Stimulated activated CD4-positive, alpha-beta T cell treated with anti-CD3 and anti-CD28 coated beads, Interleukin-1b, Interleukin-23, amount 100 ng/mL, for 48 hours (primary cell): ENCODE data around the gene OR4P4.

Experiments
- DNase-seq: peaks from one replicate; pipeline ENCODE4 v3.0.0-alpha.2; 2020

The OR4P4 gene

GRCh38 chr11:55634813-55635212, at the start of gene OR4P4:
TSS of gene OR4P4 (plus strand) at chr11:55635113.
- no peak for DNase-seq

DNA sequence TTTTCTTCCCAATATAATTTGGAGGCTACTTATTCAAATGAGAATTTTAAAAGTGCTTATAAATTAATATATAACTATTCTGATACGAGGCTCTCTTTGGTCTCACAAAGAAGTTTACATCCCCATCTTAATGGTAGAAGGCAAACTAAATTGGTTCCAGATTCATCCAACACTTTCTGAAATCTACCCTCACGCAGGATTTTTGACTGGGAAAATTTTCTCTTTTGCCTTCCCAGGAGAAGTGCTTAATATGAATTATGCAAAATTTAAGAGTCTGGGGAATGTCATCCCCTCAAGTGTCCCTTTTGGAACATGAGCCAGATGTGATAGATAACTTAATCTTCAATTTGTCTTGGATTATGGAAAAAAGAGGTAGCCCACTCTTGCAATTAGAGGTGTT, 27.4 kb upstream of the OR4P4 start, which contains the start of gene OR4C11:
Gene OR4C11, minus strand, starts transcription at position 101 of the 400 bp plus-strand sequence. CDS start 3,272 bp downstream, outside the sequence.
- no peak for DNase-seq

DNA sequence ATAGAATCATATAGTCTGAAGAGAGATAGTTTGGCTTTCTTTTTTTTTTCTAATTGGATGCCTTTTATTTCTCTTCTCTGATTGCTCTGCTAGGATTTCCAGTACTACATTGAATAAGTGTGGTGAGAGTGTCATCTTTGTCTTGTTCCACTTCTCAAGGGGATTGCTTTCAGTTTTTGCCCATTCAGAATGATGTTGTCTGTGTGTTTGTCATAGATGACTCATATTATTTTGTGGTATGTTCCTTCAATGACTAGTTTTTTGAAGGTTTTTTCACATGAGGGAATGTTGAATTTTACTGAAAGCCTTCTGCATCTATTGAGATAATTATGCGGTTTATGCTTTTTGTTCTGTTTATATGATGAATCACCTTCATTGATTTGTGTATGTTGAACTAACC, 10.4 kb upstream of the OR4P4 start:
- DNase-seq: no peak

DNA sequence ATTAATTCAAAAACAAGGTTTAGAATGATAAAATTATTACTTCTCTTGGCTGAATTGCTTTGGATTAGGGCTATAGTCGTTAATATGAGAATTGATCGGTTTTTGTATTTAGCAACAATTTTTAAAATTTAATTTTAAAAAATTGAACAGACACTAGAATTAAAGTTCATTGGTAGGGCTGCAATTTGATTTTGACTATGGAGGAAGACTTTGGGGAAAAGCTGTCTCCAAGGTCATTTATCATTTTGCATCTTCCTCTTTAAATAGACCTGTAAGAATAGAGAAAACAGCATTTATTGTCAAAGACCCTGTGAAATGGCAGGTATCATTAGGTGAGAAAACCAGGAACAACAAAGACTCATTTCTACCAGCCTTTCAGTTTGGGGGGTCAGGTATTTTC, 13.1 kb downstream of the OR4P4 start, which contains the start of gene OR4S2:
Gene OR4S2, plus strand, starts transcription at position 301 of the 400 bp plus-strand sequence. CDS start 2,577 bp downstream, outside the sequence.
- no peak for DNase-seq

GRCh38 chr11:55652560-55652959, 17.6 kb downstream of the OR4P4 start:
- DNase-seq: no peak

GRCh38 chr11:55655096-55655495, 20.2 kb downstream of the OR4P4 start:
- DNase-seq: no peak

DNA sequence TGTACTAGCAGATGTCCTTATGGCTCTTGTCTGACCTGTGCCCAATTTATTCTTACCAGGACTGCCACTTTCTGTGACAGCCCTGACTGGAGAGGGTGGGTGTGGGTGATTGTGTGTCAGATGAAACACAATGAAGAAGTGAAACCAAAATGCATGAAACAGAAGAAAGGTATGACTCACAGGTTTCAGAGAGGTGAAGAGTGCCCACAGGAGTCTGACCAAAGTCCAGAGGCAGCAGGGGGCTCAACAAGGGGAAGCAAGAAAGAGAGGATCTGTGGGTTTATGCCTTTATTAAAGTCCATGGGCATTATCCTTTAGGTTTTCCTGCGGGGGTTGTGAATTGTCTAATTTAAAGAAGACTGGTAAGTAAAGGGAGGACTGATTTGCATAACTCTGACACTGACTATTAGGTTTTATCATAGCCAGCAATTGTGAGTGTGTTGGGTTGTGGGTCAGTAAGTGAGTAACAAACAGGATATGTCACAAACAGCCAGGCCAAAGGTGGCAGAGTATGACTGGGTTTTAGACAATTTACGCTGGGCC, 23.2 kb downstream of the OR4P4 start:
- no peak for DNase-seq

DNA sequence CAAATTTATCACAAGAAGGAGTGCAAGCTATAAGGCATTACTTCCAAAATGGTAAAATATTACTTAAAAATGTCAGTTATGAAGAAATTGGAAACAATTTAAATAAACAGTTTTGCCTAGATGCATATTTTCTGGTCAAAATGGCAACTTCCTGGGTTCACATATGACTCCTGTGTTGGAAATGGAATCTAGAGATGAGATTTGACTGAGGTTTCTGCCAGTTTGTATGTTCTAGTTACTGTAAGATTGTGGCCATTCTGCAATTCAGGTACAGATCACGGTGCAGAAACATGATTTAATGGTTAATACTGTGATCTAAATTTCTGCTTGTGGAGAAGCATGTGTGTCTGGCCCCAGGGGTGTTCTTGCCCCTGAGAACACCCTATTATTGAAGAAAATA, 23.7 kb downstream of the OR4P4 start:
- no peak for DNase-seq

DNA sequence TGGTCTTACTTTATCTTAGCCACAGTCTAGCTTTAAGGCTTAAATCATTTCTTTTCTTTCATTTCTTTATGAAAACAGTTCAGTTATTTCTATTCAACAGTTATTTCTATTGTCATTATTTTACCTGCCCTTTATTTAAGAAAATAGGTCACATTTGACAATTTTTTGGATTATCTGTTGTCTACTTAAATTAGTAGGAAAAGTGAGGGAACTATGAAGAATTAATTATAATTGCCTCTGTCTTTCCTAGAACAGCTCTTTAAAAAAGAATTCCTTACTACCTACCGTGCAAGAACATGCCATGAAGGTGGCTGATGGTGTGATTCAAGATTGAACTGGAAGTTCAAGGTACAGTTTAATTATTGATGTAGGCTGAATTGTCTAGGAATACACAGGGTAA, 27.0 kb downstream of the OR4P4 start, which contains the start of gene OR4C6:
Gene OR4C6, plus strand, starts transcription at position 301 of the 400 bp plus-strand sequence. CDS start 2,966 bp downstream, outside the sequence.
- DNase-seq: no peak

DNA sequence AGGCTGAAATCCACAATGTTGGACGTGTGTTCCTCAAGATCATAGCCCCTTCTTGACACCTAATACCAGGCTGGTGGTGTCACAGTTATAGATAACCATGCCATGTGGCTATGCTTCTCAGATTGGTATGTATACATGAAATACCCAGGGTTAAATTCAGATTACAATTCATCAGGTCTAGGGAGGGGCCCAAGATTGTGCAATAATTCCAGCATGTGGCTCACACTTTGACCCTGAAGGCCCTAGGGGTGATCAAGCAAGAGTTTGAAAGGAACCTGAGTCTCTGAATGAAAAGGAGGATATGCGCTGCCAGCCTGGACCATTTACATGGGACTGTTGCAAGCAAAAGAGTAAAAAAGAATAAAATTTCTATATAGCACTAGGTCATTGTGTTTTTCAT, 34.5 kb downstream of the OR4P4 start:
- no peak for DNase-seq

GRCh38 chr11:55673860-55674259, 38.9 kb downstream of the OR4P4 start:
- no peak for DNase-seq
